ENCODE results near the gene SPINDOC. TPM values are rescaled to one million over a fixed set of nuclear protein-coding genes. Genes with fewer than 3 reads are reported as not detected.

SPINDOC gene
- total and polyA plus RNA-seq, 9 of the 15 experiments (the other 6 are each of a cell fraction or from before 2014, with no cell fraction given): 0.70 to 36.3 (median 19.6) TPM

DNA sequence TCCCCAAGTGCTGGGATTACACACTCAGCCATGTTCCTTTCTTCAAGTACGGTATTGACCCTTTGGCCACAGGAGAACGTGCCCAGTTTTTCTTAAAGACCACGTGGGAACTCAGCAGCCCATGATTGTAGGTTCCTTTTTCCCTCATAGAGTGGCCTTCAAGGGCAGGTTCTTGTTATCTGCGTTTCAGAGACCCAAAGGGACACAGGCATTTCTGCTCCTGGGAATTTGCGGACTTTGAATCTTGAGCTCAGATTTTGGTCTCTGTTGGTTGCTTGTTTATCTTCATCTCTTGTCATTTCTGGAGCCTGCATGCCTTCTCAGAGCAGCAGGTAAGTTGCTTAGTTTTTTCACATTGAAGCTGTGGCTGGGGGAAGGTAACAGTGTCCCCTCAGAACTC lies 37.7 kb downstream of the SPINDOC start:
- 40% methylated on average over 5 of the region's 5 CpGs for WGBS (ENCODE audit: insufficient coverage, low coverage, missing lambda C conversion rate)
- Histone ChIP-seq H3K36me3 (ENCODE audit: control insufficient read depth, insufficient read depth, low read length) (peaks cover 47% of the 10 kb centered on the region), H3K27me3 (ENCODE audit: control insufficient read depth in 2 of 2, insufficient read depth in 2 of 2, low read length in 2 of 2) (no peaks in the 10 kb centered on the region), H3K9me1 (ENCODE audit: control insufficient read depth, insufficient read depth, low read length) (no peaks in the 10 kb centered on the region), H3K9ac (ENCODE audit: insufficient read depth in 1 of 2, low read depth in 2 of 2, low read length in 2 of 2) (no peak overlapping the region), H3K4me2 (ENCODE audit: insufficient read depth, low read length) (no peak overlapping the region), H3K4me3 (no peak overlapping the region), H4K20me1 (replicated peaks; ENCODE audit: control insufficient read depth, insufficient read depth, low read length) (peaks cover 13% of the 10 kb centered on the region), H3K27ac (ENCODE audit: extremely low read depth, low read depth, low read length) (0 out of 3 replicates have a peak overlapping the region, but pooled peaks have one; percentile 22), H3K9me3 (replicated peaks; ENCODE audit: control insufficient read depth, insufficient read depth, low read depth, low read length) (no peaks in the 10 kb centered on the region; the same call in 1 of the 2 replicates), H3K4me1 (replicated peaks in 1 of 2; ENCODE audit: control insufficient read depth in 2 of 2, insufficient read depth in 2 of 2, low read length in 2 of 2) (peaks cover 0 to 2% of the 10 kb centered on the region in 2 experiments; a peak in 2 of 5 replicates), H2AFZ (ENCODE audit: low read depth, low read length) (no peak overlapping the region), H3K79me2 (ENCODE audit: control insufficient read depth, insufficient read depth, low read length) (peaks cover 75% of the 10 kb centered on the region)
- TF ChIP-seq, protein P1, sequence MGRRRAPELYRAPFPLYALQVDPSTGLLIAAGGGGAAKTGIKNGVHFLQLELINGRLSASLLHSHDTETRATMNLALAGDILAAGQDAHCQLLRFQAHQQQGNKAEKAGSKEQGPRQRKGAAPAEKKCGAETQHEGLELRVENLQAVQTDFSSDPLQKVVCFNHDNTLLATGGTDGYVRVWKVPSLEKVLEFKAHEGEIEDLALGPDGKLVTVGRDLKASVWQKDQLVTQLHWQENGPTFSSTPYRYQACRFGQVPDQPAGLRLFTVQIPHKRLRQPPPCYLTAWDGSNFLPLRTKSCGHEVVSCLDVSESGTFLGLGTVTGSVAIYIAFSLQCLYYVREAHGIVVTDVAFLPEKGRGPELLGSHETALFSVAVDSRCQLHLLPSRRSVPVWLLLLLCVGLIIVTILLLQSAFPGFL (CRISPR knock-in tag; IDR thresholded peaks at IDR 0.05): no peak
- TF ChIP-seq, protein P2, sequence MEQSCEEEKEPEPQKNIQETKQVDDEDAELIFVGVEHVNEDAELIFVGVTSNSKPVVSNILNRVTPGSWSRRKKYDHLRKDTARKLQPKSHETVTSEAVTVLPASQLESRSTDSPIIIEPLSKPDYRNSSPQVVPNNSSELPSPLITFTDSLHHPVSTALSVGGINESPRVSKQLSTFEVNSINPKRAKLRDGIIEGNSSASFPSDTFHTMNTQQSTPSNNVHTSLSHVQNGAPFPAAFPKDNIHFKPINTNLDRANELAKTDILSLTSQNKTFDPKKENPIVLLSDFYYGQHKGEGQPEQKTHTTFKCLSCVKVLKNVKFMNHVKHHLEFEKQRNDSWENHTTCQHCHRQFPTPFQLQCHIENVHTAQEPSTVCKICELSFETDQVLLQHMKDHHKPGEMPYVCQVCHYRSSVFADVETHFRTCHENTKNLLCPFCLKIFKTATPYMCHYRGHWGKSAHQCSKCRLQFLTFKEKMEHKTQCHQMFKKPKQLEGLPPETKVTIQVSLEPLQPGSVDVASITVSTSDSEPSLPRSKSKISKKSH (CRISPR knock-in tag; IDR thresholded peaks at IDR 0.05): no peak
- TF ChIP-seq XRCC3 (IDR thresholded peaks at IDR 0.05) (no peak), CREBBP (IDR thresholded peaks at IDR 0.05; ENCODE audit: low read depth, low read length) (no peak), MAZ (CRISPR knock-in tag; conservative IDR thresholded peaks at IDR 0.05 in 1 of 2, IDR thresholded peaks at IDR 0.05 in 1 of 2) (no peak)
- ATAC-seq (no peak), DNase-seq (ENCODE audit: extremely low read depth in 1 of 4, low spot score in 3 of 4) (no peak), FAIRE-seq (peak; percentile 76)
- intact Hi-C loops (cut with micrococcal nuclease): no loop called here
- ChIA-PET CTCF (ENCODE audit: low intra/inter-chr PET ratio) (no interaction called here), POLR2A (interaction anchor here (1.1 to 4.5 kb wide), 2 partner anchors 9 to 12 kb away, joined by 3 to 26 read pairs; partner anchors contain the start of gene MARK2)
- in situ Hi-C loops (cut with MboI): no loop called here
- BruUV-seq (replicated peaks): no TSS peak

Data from K562 (cell line).